ENCODE results near the gene NELL2. TPM values are rescaled to one million over a fixed set of nuclear protein-coding genes. Genes with fewer than 3 reads are reported as not detected.

The NELL2 gene
- total RNA-seq, 1 donor = 0.86 TPM

DNA sequence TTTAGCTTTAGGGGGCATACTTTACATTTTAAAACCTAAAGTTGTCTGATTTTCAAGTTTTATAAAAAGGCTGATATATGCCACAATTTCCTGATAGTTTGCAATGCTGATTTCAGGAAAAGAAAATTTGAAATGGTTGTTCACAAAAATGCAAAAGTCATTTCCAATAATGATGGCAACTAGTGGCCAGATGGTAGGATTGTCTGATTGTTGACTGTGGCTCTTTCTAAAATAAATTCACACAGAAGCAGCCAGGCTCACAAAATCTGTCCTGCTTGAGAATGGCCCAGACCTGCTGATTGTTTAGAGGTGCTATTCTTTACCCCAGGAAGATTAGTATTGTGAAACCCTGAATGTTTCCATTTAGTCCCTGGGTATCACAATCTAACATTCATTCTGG lies 220.3 kb downstream of the NELL2 start:
- TF ChIP-seq, protein P1, sequence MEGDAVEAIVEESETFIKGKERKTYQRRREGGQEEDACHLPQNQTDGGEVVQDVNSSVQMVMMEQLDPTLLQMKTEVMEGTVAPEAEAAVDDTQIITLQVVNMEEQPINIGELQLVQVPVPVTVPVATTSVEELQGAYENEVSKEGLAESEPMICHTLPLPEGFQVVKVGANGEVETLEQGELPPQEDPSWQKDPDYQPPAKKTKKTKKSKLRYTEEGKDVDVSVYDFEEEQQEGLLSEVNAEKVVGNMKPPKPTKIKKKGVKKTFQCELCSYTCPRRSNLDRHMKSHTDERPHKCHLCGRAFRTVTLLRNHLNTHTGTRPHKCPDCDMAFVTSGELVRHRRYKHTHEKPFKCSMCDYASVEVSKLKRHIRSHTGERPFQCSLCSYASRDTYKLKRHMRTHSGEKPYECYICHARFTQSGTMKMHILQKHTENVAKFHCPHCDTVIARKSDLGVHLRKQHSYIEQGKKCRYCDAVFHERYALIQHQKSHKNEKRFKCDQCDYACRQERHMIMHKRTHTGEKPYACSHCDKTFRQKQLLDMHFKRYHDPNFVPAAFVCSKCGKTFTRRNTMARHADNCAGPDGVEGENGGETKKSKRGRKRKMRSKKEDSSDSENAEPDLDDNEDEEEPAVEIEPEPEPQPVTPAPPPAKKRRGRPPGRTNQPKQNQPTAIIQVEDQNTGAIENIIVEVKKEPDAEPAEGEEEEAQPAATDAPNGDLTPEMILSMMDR (IDR thresholded peaks at IDR 0.05; ENCODE audit: insufficient read depth, low read depth, low read length) = no peak
- DNase-seq (ENCODE audit: low read depth) = no peak

DNA sequence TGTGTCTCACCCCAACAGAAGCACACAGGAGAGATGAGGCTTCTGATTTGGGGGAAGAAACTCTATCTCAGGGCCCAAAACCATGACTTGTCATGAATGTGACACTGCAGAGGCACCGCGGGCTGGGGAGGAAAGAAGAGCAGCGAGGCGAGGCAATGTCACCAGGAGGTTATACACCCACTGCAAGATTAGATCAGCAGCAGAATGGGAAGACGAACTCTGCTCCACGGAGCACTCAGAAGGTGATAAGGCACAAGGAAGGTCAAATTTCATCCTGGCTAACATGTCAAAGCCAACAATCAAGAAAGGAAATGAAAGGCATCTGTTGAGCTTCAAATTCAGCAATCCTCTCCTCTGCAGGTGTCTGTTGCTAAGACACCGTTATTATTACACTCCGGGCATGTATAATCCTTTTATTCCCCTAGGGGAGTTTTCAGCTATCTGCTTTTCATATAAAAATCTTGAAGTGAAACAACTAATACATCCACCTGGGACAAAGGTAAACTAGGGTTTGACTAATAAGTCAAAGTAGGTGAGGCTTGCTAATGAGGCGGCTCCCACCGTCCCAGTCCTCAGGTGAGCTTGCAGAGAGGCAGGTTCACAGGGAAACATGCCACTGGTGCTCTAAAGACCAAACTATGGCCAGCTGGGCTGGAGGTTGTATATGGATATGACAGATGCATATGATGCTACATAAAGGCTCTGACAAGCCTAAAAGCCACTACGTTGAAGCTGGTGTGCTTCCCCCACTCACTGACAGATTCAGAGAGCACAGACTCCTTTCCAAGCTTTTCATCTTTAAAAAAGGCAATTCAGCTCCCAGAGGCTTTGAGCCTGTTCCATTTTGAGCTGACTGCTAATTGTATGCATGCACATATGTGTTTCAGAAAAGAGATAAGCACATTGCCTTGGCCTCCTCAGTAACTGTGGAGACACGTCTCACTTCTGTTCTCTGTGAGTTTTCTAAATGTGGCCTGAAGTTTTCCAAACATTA lies 221.2 kb downstream of the NELL2 start:
- DNase-seq (ENCODE audit: low read depth) = no peak
- TF ChIP-seq, protein P1 (IDR thresholded peaks at IDR 0.05; ENCODE audit: insufficient read depth, low read depth, low read length) = no peak
- H3K4me3 ChIP-seq (ENCODE audit: low read depth, low read length) = no peak overlapping the region

More for the DNA sequence above, 220.3 kb downstream of the NELL2 start:
- H3K4me3 ChIP-seq (ENCODE audit: low read depth, low read length) = no peak overlapping the region

DNA sequence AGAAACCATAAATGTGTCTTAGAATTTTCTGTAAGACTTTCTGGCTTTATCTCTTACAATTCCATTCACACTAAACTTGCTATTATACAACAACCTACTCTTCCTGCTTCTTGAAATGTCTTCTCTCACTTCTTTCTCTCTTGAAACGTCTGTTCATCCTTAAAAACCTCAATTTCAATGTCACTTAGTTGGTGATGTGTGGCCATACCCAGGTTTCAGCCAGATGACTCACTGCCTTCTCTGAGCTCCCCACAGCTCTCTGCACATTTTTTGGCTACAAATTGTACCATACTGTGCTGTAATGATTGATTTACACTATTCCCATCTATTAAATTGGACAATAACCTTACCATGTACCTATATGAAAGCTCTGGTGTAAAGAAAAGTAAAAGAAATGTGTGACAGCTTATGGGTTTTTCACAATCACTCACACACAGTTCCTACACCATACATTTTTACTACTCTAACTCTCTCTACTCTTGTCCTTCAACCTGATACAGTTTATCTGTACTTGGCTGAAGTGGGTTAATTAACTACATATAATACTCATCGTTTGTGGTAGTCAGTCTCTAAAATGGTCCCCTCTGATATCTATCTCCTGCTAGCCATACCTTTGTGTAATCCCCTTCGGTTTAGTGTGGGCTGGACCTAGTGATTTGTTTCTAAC lies 222.1 kb downstream of the NELL2 start:
- no peak for DNase-seq (ENCODE audit: low read depth)
- H3K4me3 ChIP-seq (ENCODE audit: low read depth, low read length) = no peak overlapping the region
- TF ChIP-seq, protein P1 (IDR thresholded peaks at IDR 0.05; ENCODE audit: insufficient read depth, low read depth, low read length) = no peak

DNA sequence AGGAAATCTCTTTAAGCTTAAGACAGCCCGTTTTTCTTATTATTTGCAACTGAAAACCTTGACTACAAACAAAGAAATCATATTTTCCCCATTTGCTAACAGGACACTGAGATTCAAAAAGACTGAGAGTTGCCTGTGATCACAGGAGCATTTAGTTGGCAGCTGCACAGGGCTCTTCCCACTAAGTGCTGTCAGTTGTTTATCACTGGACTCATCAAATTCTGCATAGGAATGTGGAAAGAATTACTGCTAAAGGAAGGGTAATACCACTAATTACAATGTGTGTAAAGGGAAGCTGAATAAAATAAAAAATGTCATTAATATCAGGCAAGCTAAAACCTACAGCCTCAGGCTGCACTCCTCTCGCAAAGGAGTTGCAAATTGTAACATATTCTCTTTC lies 226.4 kb downstream of the NELL2 start:
- TF ChIP-seq, protein P1 (IDR thresholded peaks at IDR 0.05; ENCODE audit: insufficient read depth, low read depth, low read length) = no peak
- no peak for DNase-seq (ENCODE audit: low read depth)
- H3K4me3 ChIP-seq (ENCODE audit: low read depth, low read length) = no peak overlapping the region

DNA sequence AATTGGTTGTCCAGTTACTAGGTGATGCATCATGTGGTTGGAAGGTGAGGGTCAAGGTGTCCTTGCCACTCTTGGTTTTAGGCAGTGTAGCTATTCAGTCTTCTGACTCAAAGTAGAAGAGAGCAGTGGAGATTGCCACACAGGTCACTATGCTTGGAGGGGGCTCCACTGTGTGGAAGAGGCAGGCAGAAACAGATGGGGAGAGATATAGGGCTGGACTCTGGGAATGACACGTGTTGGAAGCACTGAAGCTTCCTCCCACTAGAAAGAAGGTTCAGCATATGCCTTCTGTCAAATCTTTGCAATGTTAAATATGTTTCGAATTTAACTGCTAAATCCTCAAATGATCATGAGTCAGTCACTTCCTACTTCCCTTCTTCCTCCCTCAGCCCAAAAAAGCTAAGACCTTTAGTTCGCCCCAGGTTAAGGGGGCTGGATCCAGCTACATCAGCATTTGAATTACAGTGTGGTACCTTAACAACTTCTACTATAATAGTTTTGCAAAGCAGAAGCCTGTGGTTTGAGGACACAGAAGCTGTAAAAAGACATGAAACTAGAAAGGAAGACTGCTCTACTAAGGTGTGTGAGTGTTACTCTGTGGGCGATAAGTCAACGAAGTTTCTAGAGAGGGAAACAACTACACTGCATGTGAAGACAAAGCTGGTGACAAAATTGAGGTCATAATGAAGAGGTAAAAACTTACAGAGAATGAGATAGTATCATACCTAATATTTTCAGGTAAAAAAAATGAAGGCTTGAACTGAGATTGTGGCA lies 228.0 kb downstream of the NELL2 start:
- no peak overlapping the region for H3K4me3 ChIP-seq (ENCODE audit: low read depth, low read length)
- no peak for DNase-seq (ENCODE audit: low read depth)
- TF ChIP-seq, protein P1 (IDR thresholded peaks at IDR 0.05; ENCODE audit: insufficient read depth, low read depth, low read length) = no peak

DNA sequence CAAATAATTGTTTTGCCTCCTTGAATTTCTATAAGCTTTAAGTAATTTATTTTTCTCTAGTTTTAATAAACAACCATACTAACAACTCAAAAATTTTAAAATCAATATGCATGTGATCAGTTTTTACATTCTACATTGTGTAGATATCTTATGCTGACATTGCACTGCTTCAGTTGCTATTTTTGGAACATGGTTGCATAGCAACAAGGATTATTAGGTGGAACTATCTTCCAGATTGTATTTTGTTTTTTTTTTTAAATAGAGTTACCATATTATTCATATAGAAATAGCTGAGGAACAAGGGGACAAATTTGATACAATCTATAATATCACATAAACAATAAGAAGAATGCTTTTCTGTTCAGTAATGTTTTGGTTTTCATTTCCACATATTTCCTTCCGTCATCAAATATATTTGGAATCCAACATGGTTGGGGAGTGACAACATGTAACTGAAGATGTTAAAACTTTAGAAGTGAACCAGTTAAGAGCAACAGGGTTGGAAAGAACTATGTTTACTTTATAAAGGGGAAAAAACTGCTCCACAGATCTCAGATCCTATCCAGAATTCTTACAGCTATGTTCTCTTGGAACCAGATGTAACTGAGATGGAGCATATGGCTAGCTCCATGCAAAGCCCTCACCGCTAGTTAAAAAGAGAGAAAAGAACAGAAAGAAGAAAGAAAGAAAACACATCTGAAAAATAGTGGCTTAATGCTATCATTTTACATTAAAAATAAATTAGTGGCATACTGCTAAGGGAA lies 235.5 kb downstream of the NELL2 start:
- TF ChIP-seq, protein P1 (IDR thresholded peaks at IDR 0.05; ENCODE audit: insufficient read depth, low read depth, low read length) = no peak
- DNase-seq (ENCODE audit: low read depth) = no peak
- no peak overlapping the region for H3K4me3 ChIP-seq (ENCODE audit: low read depth, low read length)

Data from fibroblast of villous mesenchyme (primary cell).